DOHH2 (cell line): Measurements from ENCODE around the gene FLNB.

Experiments
- CTCF ChIP-seq: fragments of 200-600 bp; sonication (generic); IDR thresholded peaks from one replicate; pipeline ENCODE4 v1.5.1; 2014; ENCODE audit warnings: antibody characterized with exemption, mild to moderate bottlenecking, low read depth, low read length; ENCODE audit not compliant: poor library complexity, severe bottlenecking
- EZH2phosphoT487 ChIP-seq: fragments of 200-600 bp; sonication (generic); IDR thresholded peaks from 2 replicates; pipeline ENCODE4 v1.6.1; 2017; ENCODE audit warnings: borderline replicate concordance, mild to moderate bottlenecking, antibody characterized with exemption, low read length, moderate library complexity, mixed read lengths

GRCh38 chr3:58207954-58208353 is 199.7 kb downstream of the FLNB start:
- no peak for TF ChIP-seq CTCF
- no peak for TF ChIP-seq EZH2phosphoT487
